Measurements from ENCODE around the gene SMG6. TPM values are rescaled to one million over a fixed set of nuclear protein-coding genes. Genes with fewer than 3 reads are reported as not detected.

SMG6 gene
- total and polyA plus RNA-seq, 2 donors (not counting 3 experiments of a cell fraction or from before 2014, with no cell fraction given): 40.1 to 42.2 TPM

DNA sequence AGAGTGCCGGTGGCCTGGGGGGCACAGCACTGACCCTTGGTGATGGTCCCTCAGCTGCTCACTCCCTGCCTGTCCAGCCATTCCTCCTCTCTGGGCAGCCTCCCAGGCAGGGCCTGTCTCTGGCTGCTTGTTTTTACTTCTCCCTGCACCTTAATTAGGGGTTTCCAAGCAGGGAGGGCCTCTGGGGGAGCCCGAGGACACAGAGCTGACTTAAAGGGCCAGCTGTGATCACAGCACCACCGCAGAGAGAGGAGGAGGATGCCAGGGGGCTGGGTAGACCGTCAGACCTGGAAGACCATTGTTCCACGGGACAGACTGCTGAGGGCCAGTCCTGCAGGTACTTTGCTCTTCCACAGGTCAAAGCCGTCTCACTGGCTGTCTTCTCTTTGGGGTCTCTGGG is 274.8 kb downstream of the SMG6 start:
- intact Hi-C loops (cut with micrococcal nuclease) (no loop called here), dilution Hi-C loops (cut with MboI; ENCODE audit: extremely low pct_ligation_motif_present, low sequenced_read_pairs) (no loop called here)
- no peak overlapping the region for H3K4me3 ChIP-seq (replicated peaks in 1 of 3; ENCODE audit: insufficient read depth in 1 of 3, low read depth in 1 of 3, low read length in 3 of 3)
- no peak overlapping the region for H3K9ac ChIP-seq (replicated peaks; ENCODE audit: extremely low read depth, insufficient read depth, low read length)
- no peak overlapping the region for H3K4me2 ChIP-seq (ENCODE audit: insufficient read depth, low read length)
- peaks cover 12% of the 10 kb centered on the region for H3K4me1 ChIP-seq (ENCODE audit: control insufficient read depth, extremely low read depth, insufficient read depth, low read length)
- no peaks in the 10 kb centered on the region for H4K20me1 ChIP-seq (replicated peaks; ENCODE audit: control insufficient read depth, extremely low read depth, insufficient read depth, low read length)
- TF ChIP-seq MYC (IDR thresholded peaks at IDR 0.05; ENCODE audit: low read depth, low read length) (no peak), POLR2AphosphoS5 (IDR thresholded peaks at IDR 0.05; ENCODE audit: insufficient read depth, low read depth, low read length) (no peak), FOS (IDR thresholded peaks at IDR 0.05; ENCODE audit: borderline replicate concordance, insufficient read depth, low read length) (no peak)
- TF ChIP-seq, protein P1, sequence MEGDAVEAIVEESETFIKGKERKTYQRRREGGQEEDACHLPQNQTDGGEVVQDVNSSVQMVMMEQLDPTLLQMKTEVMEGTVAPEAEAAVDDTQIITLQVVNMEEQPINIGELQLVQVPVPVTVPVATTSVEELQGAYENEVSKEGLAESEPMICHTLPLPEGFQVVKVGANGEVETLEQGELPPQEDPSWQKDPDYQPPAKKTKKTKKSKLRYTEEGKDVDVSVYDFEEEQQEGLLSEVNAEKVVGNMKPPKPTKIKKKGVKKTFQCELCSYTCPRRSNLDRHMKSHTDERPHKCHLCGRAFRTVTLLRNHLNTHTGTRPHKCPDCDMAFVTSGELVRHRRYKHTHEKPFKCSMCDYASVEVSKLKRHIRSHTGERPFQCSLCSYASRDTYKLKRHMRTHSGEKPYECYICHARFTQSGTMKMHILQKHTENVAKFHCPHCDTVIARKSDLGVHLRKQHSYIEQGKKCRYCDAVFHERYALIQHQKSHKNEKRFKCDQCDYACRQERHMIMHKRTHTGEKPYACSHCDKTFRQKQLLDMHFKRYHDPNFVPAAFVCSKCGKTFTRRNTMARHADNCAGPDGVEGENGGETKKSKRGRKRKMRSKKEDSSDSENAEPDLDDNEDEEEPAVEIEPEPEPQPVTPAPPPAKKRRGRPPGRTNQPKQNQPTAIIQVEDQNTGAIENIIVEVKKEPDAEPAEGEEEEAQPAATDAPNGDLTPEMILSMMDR (IDR thresholded peaks at IDR 0.05; ENCODE audit: extremely low read depth in 1 of 2, insufficient read depth in 1 of 2, low read depth in 1 of 2, low read length in 2 of 2): no peak
- TF ChIP-seq, protein P2, sequence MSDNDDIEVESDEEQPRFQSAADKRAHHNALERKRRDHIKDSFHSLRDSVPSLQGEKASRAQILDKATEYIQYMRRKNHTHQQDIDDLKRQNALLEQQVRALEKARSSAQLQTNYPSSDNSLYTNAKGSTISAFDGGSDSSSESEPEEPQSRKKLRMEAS (IDR thresholded peaks at IDR 0.05; ENCODE audit: insufficient read depth, insufficient read length): no peak
- H3K27ac ChIP-seq (ENCODE audit: insufficient read depth, low read depth, low read length): no peak overlapping the region
- FAIRE-seq (no peak), DNase-seq (ENCODE audit: low read depth, low spot score) (no peak)
- H3K9me1 ChIP-seq (replicated peaks; ENCODE audit: control insufficient read depth, extremely low read depth, insufficient read depth, low read length): no peaks in the 10 kb centered on the region
- BruUV-seq (replicated peaks): no TSS peak
- peaks cover 4% of the 10 kb centered on the region for H3K79me2 ChIP-seq (ENCODE audit: control insufficient read depth, insufficient read depth, low read length)
- peaks cover 0 to 2% of the 10 kb centered on the region in 2 experiments for H3K36me3 ChIP-seq (ENCODE audit: control insufficient read depth in 2 of 2, extremely low read depth in 1 of 2, insufficient read depth in 2 of 2, low read length in 2 of 2)
- peaks cover 27 to 29% of the 10 kb centered on the region in 2 experiments for H3K27me3 ChIP-seq (ENCODE audit: control insufficient read depth in 2 of 2, insufficient read depth in 2 of 2, low read length in 2 of 2)
- ChIA-PET POLR2A (no interaction called here), CTCF (interaction anchor here (0.9 to 9.5 kb wide), 5 partner anchors 8 to 216 kb away, joined by 3 to 270 read pairs (median 3); no protein-coding TSS in a partner anchor)
- no peaks in the 10 kb centered on the region for H3K9me3 ChIP-seq (replicated peaks; ENCODE audit: control insufficient read depth, insufficient read depth, low read length)
- H2AFZ ChIP-seq (ENCODE audit: low read depth, low read length): no peak overlapping the region

DNA sequence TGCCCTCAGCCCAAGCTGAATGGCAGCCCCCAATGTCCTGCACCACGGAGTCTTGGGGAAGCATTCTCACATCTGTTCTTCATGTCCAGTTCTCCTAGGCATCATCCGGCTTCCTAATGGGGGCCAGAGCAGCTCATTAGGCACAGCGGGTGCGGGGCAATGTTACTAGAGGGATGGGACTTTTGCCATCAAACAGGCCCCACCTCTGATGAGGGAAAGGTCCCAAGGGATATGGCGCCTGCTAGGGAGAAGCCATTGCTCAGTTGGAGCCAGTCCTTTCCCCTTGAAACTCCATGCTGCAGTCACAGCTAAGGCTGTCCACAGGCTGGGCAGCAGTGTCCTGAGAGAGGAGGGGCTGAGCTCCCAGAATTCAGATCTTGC is 275.4 kb downstream of the SMG6 start:
- dilution Hi-C loops (cut with MboI; ENCODE audit: extremely low pct_ligation_motif_present, low sequenced_read_pairs): no loop called here
- peaks cover 4% of the 10 kb centered on the region for H3K79me2 ChIP-seq (ENCODE audit: control insufficient read depth, insufficient read depth, low read length)
- no peaks in the 10 kb centered on the region for H3K36me3 ChIP-seq (ENCODE audit: control insufficient read depth in 2 of 2, extremely low read depth in 1 of 2, insufficient read depth in 2 of 2, low read length in 2 of 2)
- H2AFZ ChIP-seq (ENCODE audit: low read depth, low read length): no peak overlapping the region
- TF ChIP-seq POLR2A (IDR thresholded peaks at IDR 0.05; ENCODE audit: low read depth, low read length) (no peak), EZH2 (IDR thresholded peaks at IDR 0.05; ENCODE audit: borderline replicate concordance, low read depth, low read length, severe bottlenecking) (no peak)
- TF ChIP-seq, protein P2 (IDR thresholded peaks at IDR 0.05; ENCODE audit: insufficient read depth, insufficient read length): no peak
- H3K27me3 ChIP-seq (ENCODE audit: control insufficient read depth in 2 of 2, insufficient read depth in 2 of 2, low read length in 2 of 2): peaks cover 32% of the 10 kb centered on the region in 2 experiments
- H3K9ac ChIP-seq (replicated peaks; ENCODE audit: extremely low read depth, insufficient read depth, low read length): no peak overlapping the region
- H3K4me1 ChIP-seq (ENCODE audit: control insufficient read depth, extremely low read depth, insufficient read depth, low read length): peaks cover 12% of the 10 kb centered on the region
- no TSS peak for BruUV-seq (replicated peaks)
- H3K4me3 ChIP-seq (replicated peaks in 1 of 3; ENCODE audit: insufficient read depth in 1 of 3, low read depth in 1 of 3, low read length in 3 of 3): no peak overlapping the region
- H3K9me3 ChIP-seq (replicated peaks; ENCODE audit: control insufficient read depth, insufficient read depth, low read length): no peaks in the 10 kb centered on the region
- DNase-seq (ENCODE audit: low read depth, low spot score) (no peak), FAIRE-seq (no peak)
- CTCF ChIA-PET: interaction anchor here (0.9 to 9.5 kb wide), 3 partner anchors 8 to 146 kb away, joined by 3 to 270 read pairs (median 3); no protein-coding TSS in a partner anchor
- intact Hi-C loops (cut with micrococcal nuclease): no loop called here
- no peaks in the 10 kb centered on the region for H4K20me1 ChIP-seq (replicated peaks; ENCODE audit: control insufficient read depth, extremely low read depth, insufficient read depth, low read length)
- H3K9me1 ChIP-seq (replicated peaks; ENCODE audit: control insufficient read depth, extremely low read depth, insufficient read depth, low read length): no peaks in the 10 kb centered on the region
- POLR2A ChIA-PET: interaction anchor here (0.6 kb wide), 1 partner anchor 11 kb away, joined by 3 read pairs; no protein-coding TSS in a partner anchor
- H3K27ac ChIP-seq (ENCODE audit: insufficient read depth, low read depth, low read length): no peak overlapping the region
- no peak overlapping the region for H3K4me2 ChIP-seq (ENCODE audit: insufficient read depth, low read length)
